Endothelial cell of umbilical vein (primary cell): ENCODE results near the gene KCNIP1.

Experiments used
- CTCF ChIP-seq, 2 donors: IDR thresholded peaks; 1 replicate in 1 of 2; 2 replicates in 1 of 2; pipeline ENCODE4 v1.5.1; 2011; ENCODE audit warnings: low read length in 2 of 2, mild to moderate bottlenecking in 2 of 2, moderate library complexity in 2 of 2, control low read depth in 1 of 2, inconsistent platforms in 1 of 2, low read depth in 1 of 2; ENCODE audit not compliant: insufficient read depth in 1 of 2; ENCODE audit errors: extremely low read depth in 1 of 2
- POLR2A ChIP-seq: IDR thresholded peaks from 2 replicates; pipeline ENCODE4 v1.6.1; 2012; ENCODE audit warnings: low read depth, mild to moderate bottlenecking, control low read depth, low read length
- POLR2AphosphoS5 ChIP-seq: IDR thresholded peaks from 2 replicates; pipeline ENCODE4 v1.6.1; 2012; ENCODE audit warnings: low read depth, mild to moderate bottlenecking, control low read depth, low read length, moderate library complexity; ENCODE audit not compliant: insufficient read depth

GRCh38 chr5:170591054-170591453 lies 87.2 kb downstream of the KCNIP1 start:
- TF ChIP-seq POLR2AphosphoS5 = no peak
- no peak for TF ChIP-seq POLR2A
- TF ChIP-seq CTCF (IDR thresholded peaks at IDR 0.05; ENCODE audit: extremely low read depth in 1 of 2, insufficient read depth in 1 of 2, low read depth in 1 of 2, low read length in 2 of 2) = no peak
